ENCODE measurements around the gene UBE2D2.

The UBE2D2 gene

GRCh38 chr5:139664727-139665351 is 103.7 kb downstream of the UBE2D2 start:
- Histone ChIP-seq H3K27me3 (ENCODE audit: insufficient read depth, low read length) (no peaks in the 10 kb centered on the region), H3K9me2 (ENCODE audit: low read depth, low read length) (no peaks in the 10 kb centered on the region), H3F3A (ENCODE audit: insufficient read depth, low read length) (no peaks in the 10 kb centered on the region), H3K79me2 (ENCODE audit: insufficient read depth, low read length) (peaks cover 23% of the 10 kb centered on the region), H2AFZ (ENCODE audit: low read length) (no peak overlapping the region), H3K4me2 (ENCODE audit: low read length) (peak overlapping the region; percentile 96; the same call in 1 of the 2 replicates), H4K20me1 (ENCODE audit: insufficient read depth, low read length) (no peaks in the 10 kb centered on the region), H3K9me3 (ENCODE audit: low read length) (no peaks in the 10 kb centered on the region), H3K4me1 (ENCODE audit: insufficient read depth, low read length, severe bottlenecking) (peaks cover 99% of the 10 kb centered on the region), H3K9ac (ENCODE audit: low read length) (peak overlapping the region; percentile 22; the same call in 1 of the 2 replicates), H3K27ac (ENCODE audit: low read depth, low read length, poor library complexity, severe bottlenecking) (peak overlapping the region; percentile 97), H3K4me3 (ENCODE audit: low read depth, low read length, poor library complexity, severe bottlenecking) (no peak overlapping the region), H3K36me3 (ENCODE audit: insufficient read depth, low read length) (peaks cover 13% of the 10 kb centered on the region; the same call in 1 of the 2 replicates)
- TF ChIP-seq EZH2 (IDR thresholded peaks at IDR 0.05; ENCODE audit: borderline replicate concordance, low read length) (no peak), CTCF (IDR thresholded peaks at IDR 0.05; ENCODE audit: low read length) (no peak)

GRCh38 chr5:139665626-139666025 is 104.5 kb downstream of the UBE2D2 start:
- H3K27ac ChIP-seq (ENCODE audit: low read depth, low read length, poor library complexity, severe bottlenecking), result peak overlapping the region; percentile 97
- H3K4me3 ChIP-seq (ENCODE audit: low read depth, low read length, poor library complexity, severe bottlenecking), result no peak overlapping the region
- no peaks in the 10 kb centered on the region for H4K20me1 ChIP-seq (ENCODE audit: insufficient read depth, low read length)

GRCh38 chr5:139666551-139666950 is 105.4 kb downstream of the UBE2D2 start:
- Histone ChIP-seq H3K4me2 (ENCODE audit: low read length) (peak overlapping the region; percentile 96), H3K9ac (ENCODE audit: low read length) (peak overlapping the region; percentile 17; the same call in 1 of the 2 replicates), H3K9me3 (ENCODE audit: low read length) (no peaks in the 10 kb centered on the region), H3K27me3 (ENCODE audit: insufficient read depth, low read length) (no peaks in the 10 kb centered on the region), H4K20me1 (ENCODE audit: insufficient read depth, low read length) (no peaks in the 10 kb centered on the region), H3K36me3 (ENCODE audit: insufficient read depth, low read length) (peaks cover 13% of the 10 kb centered on the region; the same call in 1 of the 2 replicates), H3K9me2 (ENCODE audit: low read depth, low read length) (no peaks in the 10 kb centered on the region), H3K79me2 (ENCODE audit: insufficient read depth, low read length) (peaks cover 23% of the 10 kb centered on the region), H3K4me1 (ENCODE audit: insufficient read depth, low read length, severe bottlenecking) (peaks cover 100% of the 10 kb centered on the region), H3F3A (ENCODE audit: insufficient read depth, low read length) (no peaks in the 10 kb centered on the region), H3K4me3 (ENCODE audit: low read depth, low read length, poor library complexity, severe bottlenecking) (no peak overlapping the region), H2AFZ (ENCODE audit: low read length) (no peak overlapping the region), H3K27ac (ENCODE audit: low read depth, low read length, poor library complexity, severe bottlenecking) (peak overlapping the region; percentile 97)
- TF ChIP-seq CTCF (IDR thresholded peaks at IDR 0.05; ENCODE audit: low read length) (no peak), EZH2 (IDR thresholded peaks at IDR 0.05; ENCODE audit: borderline replicate concordance, low read length) (no peak)

More at GRCh38 chr5:139665626-139666025, 104.5 kb downstream of the UBE2D2 start:
- Histone ChIP-seq H3F3A (ENCODE audit: insufficient read depth, low read length) (no peaks in the 10 kb centered on the region), H3K4me2 (ENCODE audit: low read length) (peak overlapping the region; percentile 96; the same call in 1 of the 2 replicates), H2AFZ (ENCODE audit: low read length) (no peak overlapping the region), H3K79me2 (ENCODE audit: insufficient read depth, low read length) (peaks cover 23% of the 10 kb centered on the region), H3K4me1 (ENCODE audit: insufficient read depth, low read length, severe bottlenecking) (peaks cover 99% of the 10 kb centered on the region), H3K9me3 (ENCODE audit: low read length) (no peaks in the 10 kb centered on the region), H3K27me3 (ENCODE audit: insufficient read depth, low read length) (no peaks in the 10 kb centered on the region), H3K9ac (ENCODE audit: low read length) (peak overlapping the region; percentile 17; the same call in 1 of the 2 replicates), H3K9me2 (ENCODE audit: low read depth, low read length) (no peaks in the 10 kb centered on the region), H3K36me3 (ENCODE audit: insufficient read depth, low read length) (peaks cover 13% of the 10 kb centered on the region; the same call in 1 of the 2 replicates)
- TF ChIP-seq EZH2 (IDR thresholded peaks at IDR 0.05; ENCODE audit: borderline replicate concordance, low read length), result no peak
- no peak for TF ChIP-seq CTCF (IDR thresholded peaks at IDR 0.05; ENCODE audit: low read length)
